ENCODE results near the gene HMHB1. TPM values are rescaled to one million over a fixed set of nuclear protein-coding genes. Genes with fewer than 3 reads are reported as not detected.
"Not testable (repeated sequence)": the region's sequence is repeated elsewhere in the genome, so short reads cannot be mapped to it uniquely, and the experiment has no call there.

HMHB1 gene
- total RNA-seq, 2 experiments from 2014 or later = not detected

GRCh38 chr5:143801252-143801939 is 10.6 kb upstream of the HMHB1 start:
- CTCF ChIA-PET = interaction anchor here (1.1 kb wide), 1 partner anchor 44 kb away, joined by 3 read pairs; no protein-coding TSS in a partner anchor
- Mint-ChIP-seq H3K9me3 (no peaks in the 10 kb centered on the region), H3K36me3 (ENCODE audit: low read depth) (no peaks in the 10 kb centered on the region), H3K27me3 (no peaks in the 10 kb centered on the region), H3K27ac (no peak overlapping the region), H3K4me1 (ENCODE audit: low read depth) (no peaks in the 10 kb centered on the region), H3K4me3 (no peak overlapping the region)
- ATAC-seq (no peak), DNase-seq (no peak)
- no peak for TF ChIP-seq CTCF (IDR thresholded peaks at IDR 0.05)
- POLR2A ChIA-PET = no interaction called here
- intact Hi-C loops (cut with micrococcal nuclease) = no loop called here

GRCh38 chr5:143805861-143806260 is 6.1 kb upstream of the HMHB1 start:
- ATAC-seq = no peak
- TF ChIP-seq CTCF (IDR thresholded peaks at IDR 0.05) = no peak
- no peak for DNase-seq
- CTCF ChIA-PET = interaction anchor here (1.2 kb wide), 1 partner anchor 19 kb away, joined by 4 read pairs; no protein-coding TSS in a partner anchor
- H3K4me3 Mint-ChIP-seq = no peak overlapping the region
- H3K27me3 Mint-ChIP-seq = no peaks in the 10 kb centered on the region
- no peaks in the 10 kb centered on the region for H3K36me3 Mint-ChIP-seq (ENCODE audit: low read depth)
- no peak overlapping the region for H3K27ac Mint-ChIP-seq
- POLR2A ChIA-PET = no interaction called here
- intact Hi-C loops (cut with micrococcal nuclease) = no loop called here
- H3K9me3 Mint-ChIP-seq = no peaks in the 10 kb centered on the region
- no peaks in the 10 kb centered on the region for H3K4me1 Mint-ChIP-seq (ENCODE audit: low read depth)

GRCh38 chr5:143806579-143806978 is 5.4 kb upstream of the HMHB1 start:
- intact Hi-C loops (cut with micrococcal nuclease) = no loop called here
- ChIA-PET POLR2A (no interaction called here), CTCF (interaction anchor here (1.2 kb wide), 1 partner anchor 18 kb away, joined by 4 read pairs; no protein-coding TSS in a partner anchor)
- Mint-ChIP-seq H3K4me1 (ENCODE audit: low read depth) (no peaks in the 10 kb centered on the region), H3K27ac (no peak overlapping the region), H3K27me3 (no peaks in the 10 kb centered on the region), H3K36me3 (ENCODE audit: low read depth) (no peaks in the 10 kb centered on the region), H3K4me3 (no peak overlapping the region), H3K9me3 (no peaks in the 10 kb centered on the region)
- no peak for TF ChIP-seq CTCF (IDR thresholded peaks at IDR 0.05)
- DNase-seq (no peak), ATAC-seq (no peak)

- no peaks in the 10 kb centered on the region for H3K9me3 Mint-ChIP-seq
- H3K4me1 Mint-ChIP-seq (ENCODE audit: low read depth) = peaks cover 8% of the 10 kb centered on the region
- H3K4me3 Mint-ChIP-seq = no peak overlapping the region
- ATAC-seq (no peak), DNase-seq (no peak)
- TF ChIP-seq CTCF (IDR thresholded peaks at IDR 0.05) = no peak
- CTCF ChIA-PET = no interaction called here
- H3K27ac Mint-ChIP-seq = no peak overlapping the region
- no peaks in the 10 kb centered on the region for H3K36me3 Mint-ChIP-seq (ENCODE audit: low read depth)
- POLR2A ChIA-PET = no interaction called here
- intact Hi-C loops (cut with micrococcal nuclease) = no loop called here
- H3K27me3 Mint-ChIP-seq = no peaks in the 10 kb centered on the region
Measured at GRCh38 chr5:143807401-143807800, 4.6 kb upstream of the HMHB1 start.

GRCh38 chr5:143816370-143816769 is 4.4 kb downstream of the HMHB1 start:
- intact Hi-C loops (cut with micrococcal nuclease); ATAC-seq; CTCF ChIA-PET; DNase-seq; H3K27ac Mint-ChIP-seq; POLR2A ChIA-PET; H3K27me3 Mint-ChIP-seq; H3K9me3 Mint-ChIP-seq; H3K36me3 Mint-ChIP-seq (ENCODE audit: low read depth); H3K4me3 Mint-ChIP-seq: not testable (repeated sequence)
- H3K4me1 Mint-ChIP-seq (ENCODE audit: low read depth) = peaks cover 18% of the 10 kb centered on the region

Data from activated CD8-positive, alpha-beta T cell treated with anti-CD3 and anti-CD28 coated beads for 36 hours (primary cell).